Parathyroid adenoma (tissue), 2 donors: ENCODE results near the gene ARHGAP9.

Experiments used
- H2AFZ ChIP-seq: fragments of 300-600 bp; sonication (generic); one replicate; pipeline ENCODE4 v1.7.0; 2017; ENCODE audit warnings: antibody characterized with exemption, mild to moderate bottlenecking
- H3K27ac ChIP-seq: fragments of 300-600 bp; sonication (generic); one replicate; pipeline ENCODE4 v1.7.0; 2017
- H3K27me3 ChIP-seq: fragments of 300-600 bp; sonication (generic); one replicate; pipeline ENCODE4 v1.7.0; 2017; ENCODE audit warnings: low read length; ENCODE audit not compliant: control insufficient read depth, insufficient read depth
- H3K36me3 ChIP-seq: fragments of 300-600 bp; sonication (generic); one replicate; pipeline ENCODE4 v1.7.0; 2017; ENCODE audit warnings: low read length; ENCODE audit not compliant: control insufficient read depth, insufficient read depth
- H3K4me1 ChIP-seq: fragments of 300-600 bp; sonication (generic); one replicate; pipeline ENCODE4 v1.7.0; 2017; ENCODE audit warnings: control low read depth
- H3K4me2 ChIP-seq: fragments of 300-600 bp; sonication (generic); one replicate; pipeline ENCODE4 v1.7.0; 2017; ENCODE audit warnings: low read length
- H3K4me3 ChIP-seq: fragments of 300-600 bp; sonication (generic); one replicate; pipeline ENCODE4 v1.7.0; 2017; ENCODE audit warnings: low read depth, low read length
- H3K79me2 ChIP-seq: fragments of 300-600 bp; sonication (generic); one replicate; pipeline ENCODE4 v1.7.0; 2017; ENCODE audit warnings: control low read depth
- H3K9ac ChIP-seq: fragments of 300-600 bp; sonication (generic); one replicate; pipeline ENCODE4 v1.7.0; 2017; ENCODE audit warnings: mild to moderate bottlenecking
- H3K9me3 ChIP-seq: fragments of 300-600 bp; sonication (generic); one replicate; pipeline ENCODE4 v1.7.0; 2017; ENCODE audit warnings: low read length; ENCODE audit not compliant: control insufficient read depth
- TF ChIP-seq, protein P1 (sequence below): fragments of 300-600 bp; sonication (generic); IDR thresholded peaks from one replicate; pipeline ENCODE4 v1.7.0; 2017; ENCODE audit warnings: antibody characterized with exemption, mild to moderate bottlenecking
- donor health status: primary hyperparathyroidism.

ARHGAP9 gene

GRCh38 chr12:57470286-57470969, 9.2 kb downstream of the ARHGAP9 start:
- no peak overlapping the region for H3K4me2 ChIP-seq
- no peak overlapping the region for H3K27ac ChIP-seq
- no peak overlapping the region for H3K9ac ChIP-seq
- no peaks in the 10 kb centered on the region for H3K79me2 ChIP-seq
- TF ChIP-seq, protein P1, sequence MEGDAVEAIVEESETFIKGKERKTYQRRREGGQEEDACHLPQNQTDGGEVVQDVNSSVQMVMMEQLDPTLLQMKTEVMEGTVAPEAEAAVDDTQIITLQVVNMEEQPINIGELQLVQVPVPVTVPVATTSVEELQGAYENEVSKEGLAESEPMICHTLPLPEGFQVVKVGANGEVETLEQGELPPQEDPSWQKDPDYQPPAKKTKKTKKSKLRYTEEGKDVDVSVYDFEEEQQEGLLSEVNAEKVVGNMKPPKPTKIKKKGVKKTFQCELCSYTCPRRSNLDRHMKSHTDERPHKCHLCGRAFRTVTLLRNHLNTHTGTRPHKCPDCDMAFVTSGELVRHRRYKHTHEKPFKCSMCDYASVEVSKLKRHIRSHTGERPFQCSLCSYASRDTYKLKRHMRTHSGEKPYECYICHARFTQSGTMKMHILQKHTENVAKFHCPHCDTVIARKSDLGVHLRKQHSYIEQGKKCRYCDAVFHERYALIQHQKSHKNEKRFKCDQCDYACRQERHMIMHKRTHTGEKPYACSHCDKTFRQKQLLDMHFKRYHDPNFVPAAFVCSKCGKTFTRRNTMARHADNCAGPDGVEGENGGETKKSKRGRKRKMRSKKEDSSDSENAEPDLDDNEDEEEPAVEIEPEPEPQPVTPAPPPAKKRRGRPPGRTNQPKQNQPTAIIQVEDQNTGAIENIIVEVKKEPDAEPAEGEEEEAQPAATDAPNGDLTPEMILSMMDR, result no peak
- H3K36me3 ChIP-seq, result no peaks in the 10 kb centered on the region
- H3K9me3 ChIP-seq, result no peaks in the 10 kb centered on the region
- peaks cover 7% of the 10 kb centered on the region for H3K4me1 ChIP-seq
- H2AFZ ChIP-seq, result no peak overlapping the region
- H3K4me3 ChIP-seq, result no peak overlapping the region
- peaks cover 4% of the 10 kb centered on the region for H3K27me3 ChIP-seq

- no peaks in the 10 kb centered on the region for H3K79me2 ChIP-seq
- no peak overlapping the region for H2AFZ ChIP-seq
- no peak overlapping the region for H3K9ac ChIP-seq
- H3K4me1 ChIP-seq, result peaks cover 2% of the 10 kb centered on the region
- no peak overlapping the region for H3K4me3 ChIP-seq
- TF ChIP-seq, protein P1, result no peak
- no peaks in the 10 kb centered on the region for H3K36me3 ChIP-seq
- no peak overlapping the region for H3K4me2 ChIP-seq
- no peak overlapping the region for H3K27ac ChIP-seq
- H3K9me3 ChIP-seq, result no peaks in the 10 kb centered on the region
- no peaks in the 10 kb centered on the region for H3K27me3 ChIP-seq
Measured at GRCh38 chr12:57469296-57470164, 10.1 kb downstream of the ARHGAP9 start.

DNA sequence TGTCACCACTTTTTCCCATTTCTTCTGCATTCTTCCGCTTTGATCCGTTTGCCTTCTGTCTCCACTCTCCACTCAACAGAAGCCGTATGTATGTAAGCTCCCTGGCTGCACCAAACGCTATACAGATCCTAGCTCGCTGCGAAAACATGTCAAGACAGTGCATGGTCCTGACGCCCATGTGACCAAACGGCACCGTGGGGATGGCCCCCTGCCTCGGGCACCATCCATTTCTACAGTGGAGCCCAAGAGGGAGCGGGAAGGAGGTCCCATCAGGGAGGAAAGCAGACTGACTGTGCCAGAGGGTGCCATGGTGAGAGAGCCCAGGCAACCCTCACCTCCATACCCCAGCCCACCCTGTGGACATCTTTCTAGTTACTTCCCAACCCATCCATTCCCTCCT, 11.8 kb downstream of the ARHGAP9 start:
- Histone ChIP-seq H3K36me3 (no peaks in the 10 kb centered on the region), H2AFZ (no peak overlapping the region), H3K4me3 (no peak overlapping the region), H3K27me3 (no peaks in the 10 kb centered on the region), H3K4me2 (no peak overlapping the region), H3K27ac (no peak overlapping the region), H3K4me1 (no peaks in the 10 kb centered on the region), H3K9ac (no peak overlapping the region), H3K79me2 (no peaks in the 10 kb centered on the region), H3K9me3 (no peaks in the 10 kb centered on the region)
- TF ChIP-seq, protein P1, result no peak

- TF ChIP-seq, protein P1, result no peak
- no peak overlapping the region for H3K4me2 ChIP-seq
Measured at GRCh38 chr12:57467212-57467874, 12.3 kb downstream of the ARHGAP9 start.

More at GRCh38 chr12:57467212-57467874, 12.3 kb downstream of the ARHGAP9 start:
- Histone ChIP-seq H3K4me3 (no peak overlapping the region), H3K9me3 (no peaks in the 10 kb centered on the region), H3K27ac (no peak overlapping the region), H3K9ac (no peak overlapping the region), H3K79me2 (no peaks in the 10 kb centered on the region), H3K27me3 (no peaks in the 10 kb centered on the region), H3K4me1 (no peaks in the 10 kb centered on the region), H3K36me3 (no peaks in the 10 kb centered on the region), H2AFZ (no peak overlapping the region)
